CD14-positive monocyte (primary cell): ENCODE measurements around the gene CASP9. TPM values are rescaled to one million over a fixed set of nuclear protein-coding genes. Genes with fewer than 3 reads are reported as not detected.
A peak's percentile ranks its signal among the peaks of the same experiment; 100 is the strongest.

Experiments
- DNase-seq, 3 donors: peaks; one replicate each; pipeline ENCODE4 v3.0.0-alpha.2; 2011 to 2022
- H2AFZ ChIP-seq: 2 replicates; pipeline ENCODE4 v1.6.0; 2012; ENCODE audit warnings: mild to moderate bottlenecking, low read depth, low read length, inconsistent platforms; ENCODE audit not compliant: insufficient read depth, poor library complexity, severe bottlenecking
- H3K27ac ChIP-seq, 2 donors: 1 replicate in 1 of 2; 2 replicates in 1 of 2; pipeline ENCODE4 v1.5.1; 2012 to 2013; ENCODE audit warnings: low read length in 2 of 2, control low read depth in 1 of 2, inconsistent platforms in 1 of 2, low read depth in 1 of 2, mild to moderate bottlenecking in 1 of 2
- H3K27me3 ChIP-seq, 2 donors: one replicate each; pipeline versions ENCODE4 v1.6.0 to v1.6.1; 2011 to 2013; ENCODE audit warnings: low read length in 2 of 2; ENCODE audit not compliant: control insufficient read depth in 2 of 2, insufficient read depth in 2 of 2
- H3K36me3 ChIP-seq, 2 donors: replicated peaks in 1 of 2; 1 replicate in 1 of 2; 2 replicates in 1 of 2; pipeline versions ENCODE4 v1.5.1 to v1.6.1; 2012 to 2013; ENCODE audit warnings: low read length in 2 of 2, control low read depth in 1 of 2, inconsistent platforms in 1 of 2, mild to moderate bottlenecking in 1 of 2; ENCODE audit not compliant: insufficient read depth in 2 of 2, control insufficient read depth in 1 of 2
- H3K4me1 ChIP-seq, 2 donors: 1 replicate in 1 of 2; 2 replicates in 1 of 2; pipeline versions ENCODE4 v1.5.1 to v1.6.1; 2012 to 2013; ENCODE audit warnings: low read length in 2 of 2, control low read depth in 1 of 2, inconsistent platforms in 1 of 2, mild to moderate bottlenecking in 1 of 2, moderate library complexity in 1 of 2; ENCODE audit not compliant: insufficient read depth in 2 of 2, control insufficient read depth in 1 of 2
- H3K4me2 ChIP-seq: replicated peaks from 2 replicates; pipeline ENCODE3; 2012; ENCODE audit warnings: low read length, moderate library complexity, mild to moderate bottlenecking; ENCODE audit not compliant: poor library complexity, severe bottlenecking; ENCODE audit errors: extremely low read depth
- H3K4me3 ChIP-seq, 3 experiments: fragments of 200-600 bp in 1 of 3; sonication (generic) in 1 of 3; replicated peaks in 1 of 3; 1 replicate in 2 of 3; 2 replicates in 1 of 3; pipeline ENCODE4 v1.5.1; 2011 to 2013; ENCODE audit warnings: low read length in 3 of 3, mild to moderate bottlenecking in 3 of 3, control low read depth in 2 of 3, low read depth in 2 of 3, inconsistent platforms in 1 of 3, moderate library complexity in 1 of 3
- H3K79me2 ChIP-seq: 2 replicates; pipeline ENCODE4 v1.6.0; 2012; ENCODE audit warnings: mild to moderate bottlenecking, control low read depth, inconsistent platforms, low read length, moderate library complexity; ENCODE audit not compliant: insufficient read depth
- H3K9ac ChIP-seq: 2 replicates; pipeline ENCODE4 v1.6.0; 2017; ENCODE audit warnings: low read length, mild to moderate bottlenecking; ENCODE audit not compliant: insufficient read depth, poor library complexity, severe bottlenecking
- H3K9me3 ChIP-seq, 2 donors: replicated peaks in 1 of 2; 1 replicate in 1 of 2; 2 replicates in 1 of 2; pipeline versions ENCODE4 v1.5.1 to v1.6.1; 2012 to 2013; ENCODE audit warnings: low read length in 2 of 2, control low read depth in 1 of 2; ENCODE audit not compliant: control insufficient read depth in 1 of 2, insufficient read depth in 1 of 2
- H4K20me1 ChIP-seq: 2 replicates; pipeline ENCODE4 v1.6.0; 2012; ENCODE audit warnings: mild to moderate bottlenecking, low read length, control low read depth, moderate library complexity; ENCODE audit not compliant: insufficient read depth
- H3K27ac Mint-ChIP-seq, 7 donors: one replicate each; pipeline ENCODE4 v1.8.0; 2020; ENCODE audit warnings: mild to moderate bottlenecking in 7 of 7, mixed read lengths in 7 of 7, moderate library complexity in 6 of 7, inconsistent platforms in 2 of 7
- H3K27me3 Mint-ChIP-seq, 3 donors: one replicate each; pipeline ENCODE4 v1.8.0; 2021 to 2022; ENCODE audit warnings: low read depth in 3 of 3, mild to moderate bottlenecking in 3 of 3, mixed read lengths in 3 of 3, moderate library complexity in 3 of 3, inconsistent platforms in 1 of 3
- H3K36me3 Mint-ChIP-seq, 2 donors: one replicate each; pipeline ENCODE4 v1.8.0; 2020; ENCODE audit warnings: mixed read lengths in 2 of 2, inconsistent platforms in 1 of 2, mild to moderate bottlenecking in 1 of 2
- H3K4me1 Mint-ChIP-seq: one replicate; pipeline ENCODE4 v1.8.0; 2020; ENCODE audit warnings: mild to moderate bottlenecking, mixed read lengths
- H3K4me3 Mint-ChIP-seq, 2 donors: one replicate each; pipeline ENCODE4 v1.8.0; 2020; ENCODE audit warnings: mild to moderate bottlenecking in 2 of 2, mixed read lengths in 2 of 2, moderate library complexity in 1 of 2
- H3K9me3 Mint-ChIP-seq, 7 donors: one replicate each; pipeline ENCODE4 v1.8.0; 2020 to 2022; ENCODE audit warnings: mixed read lengths in 7 of 7, mild to moderate bottlenecking in 6 of 7, moderate library complexity in 6 of 7, inconsistent platforms in 2 of 7
- CTCF ChIP-seq: fragments of 200-600 bp; IDR thresholded peaks from one replicate; pipeline ENCODE4 v1.8.0; 2022; ENCODE audit warnings: antibody characterized with exemption, mild to moderate bottlenecking
- WGBS: methylation state at CpG from one replicate; pipeline ENCODE4 v1.1.5; 2013; ENCODE audit warnings: missing lambda C conversion rate; ENCODE audit not compliant: insufficient coverage; 5-methylcytosine and 5-hydroxymethylcytosine counted together
- intact Hi-C, 2 donors: fragments of 100-400 bp; cut with micrococcal nuclease; formaldehyde crosslinking; loops; one replicate each; pipeline versions ENCODE4 v1.15.0 to v1.15.1; 2023
- polyA plus RNA-seq, 3 donors: library from polyadenylated mRNA; depleted of rRNA in 1 of 3; unstranded in 2 of 3; stranded (reverse) in 1 of 3; fragments of 300-500 nt in 2 of 3; fragments of >200 nt in 1 of 3; fragmentation: Illumina TruSeq in 2 of 3; gene quantifications; 1 replicate in 2 of 3; 2 replicates in 1 of 3; pipeline ENCODE4 v1.2.3, GENCODE V29; 2012 to 2021
- small RNA-seq: library from RNA; depleted of rRNA; stranded (forward); fragments of <200 nt; gene quantifications from one replicate; pipeline ENCODE3, GENCODE V24; 2012; ENCODE audit warnings: low read depth; ENCODE audit not compliant: insufficient read length

CASP9 gene
- polyA plus RNA-seq, 3 donors: 15.1 to 21.5 (median 21.0) TPM

- peaks cover 2 to 24% (median 14%) of the 10 kb centered on the region in 3 donors for H3K27me3 Mint-ChIP-seq
- Histone ChIP-seq H3K4me3 (no peak overlapping the region), H3K4me1 (no peaks in the 10 kb centered on the region), H3K4me2 (no peak overlapping the region), H4K20me1 (no peaks in the 10 kb centered on the region), H3K27me3 (peaks cover 0 to 13% of the 10 kb centered on the region in 2 donors), H3K36me3 (no peaks in the 10 kb centered on the region), H2AFZ (no peak overlapping the region), H3K9me3 (no peaks in the 10 kb centered on the region), H3K9ac (no peak overlapping the region), H3K27ac (no peak overlapping the region), H3K79me2 (no peaks in the 10 kb centered on the region)
- H3K9me3 Mint-ChIP-seq: no peaks in the 10 kb centered on the region
- intact Hi-C loops: no loop called here
- TF ChIP-seq CTCF: no peak
- H3K36me3 Mint-ChIP-seq: no peaks in the 10 kb centered on the region
- no peaks in the 10 kb centered on the region for H3K4me1 Mint-ChIP-seq
- no peak overlapping the region for H3K4me3 Mint-ChIP-seq
- no peak for DNase-seq
- no peak overlapping the region for H3K27ac Mint-ChIP-seq
- 91% methylated on average over 4 of the region's 5 CpGs for WGBS
Observed at GRCh38 chr1:15442759-15443158, 81.3 kb downstream of the CASP9 start.

DNA sequence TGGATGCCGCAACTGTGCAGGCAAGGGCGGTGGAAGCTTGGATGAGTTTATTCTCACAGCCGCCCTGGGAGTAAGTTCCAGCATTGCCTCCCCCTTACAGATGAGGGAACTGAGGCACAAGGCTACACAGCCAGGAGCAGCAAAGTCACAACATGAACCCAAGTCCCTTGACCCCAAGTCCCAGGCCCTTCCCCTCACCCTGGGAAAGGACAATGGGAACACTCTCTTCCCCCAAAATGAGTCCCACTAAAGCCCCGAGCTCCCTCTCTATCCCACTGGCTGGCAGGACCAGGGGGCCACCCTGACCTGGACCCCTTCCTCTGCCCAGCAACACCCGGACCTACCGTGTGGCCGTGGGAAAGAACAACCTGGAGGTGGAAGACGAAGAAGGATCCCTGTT lies 81.9 kb downstream of the CASP9 start:
- peaks cover 0 to 13% of the 10 kb centered on the region in 2 donors for H3K27me3 ChIP-seq
- Mint-ChIP-seq H3K4me1 (no peaks in the 10 kb centered on the region), H3K9me3 (no peaks in the 10 kb centered on the region), H3K36me3 (no peaks in the 10 kb centered on the region), H3K27ac (no peak overlapping the region), H3K4me3 (peak overlapping the region in 1 of 2 donors; percentile 21), H3K27me3 (peaks cover 2 to 23% (median 13%) of the 10 kb centered on the region in 3 donors)
- no peak overlapping the region for H2AFZ ChIP-seq
- no peak overlapping the region for H3K4me3 ChIP-seq
- no peak overlapping the region for H3K9ac ChIP-seq
- no peaks in the 10 kb centered on the region for H3K9me3 ChIP-seq
- H3K4me2 ChIP-seq: no peak overlapping the region
- no peaks in the 10 kb centered on the region for H4K20me1 ChIP-seq
- no peak for DNase-seq
- no peak overlapping the region for H3K27ac ChIP-seq
- no peaks in the 10 kb centered on the region for H3K79me2 ChIP-seq
- TF ChIP-seq CTCF: no peak
- H3K36me3 ChIP-seq: no peaks in the 10 kb centered on the region
- no peaks in the 10 kb centered on the region for H3K4me1 ChIP-seq
- 91% methylated on average over 6 of the region's 8 CpGs for WGBS
- intact Hi-C loops: no loop called here

Small RNA genes within 50 kb of the gene (small RNA-seq; reads per million reads assigned to genes)
- gene SCARNA21B: 0.94 reads per million

Other genes with a start within 250 kb of the CASP9 start
- gene EFHD2, start 114.3 kb downstream of the CASP9 start, polyA plus RNA-seq: 100 to 1,000 TPM; 314 to 329 (median 323) TPM
- under 1 TPM in 1 of 3 donors, not detected in 2; 0.99 TPM for gene CTRC, start 85.8 kb downstream of the CASP9 start, polyA plus RNA-seq
- not detected for gene CELA2A, start 67.5 kb downstream of the CASP9 start, polyA plus RNA-seq
- gene CELA2B, start 48.1 kb downstream of the CASP9 start, polyA plus RNA-seq: not detected
- 1 to 10 TPM; 5.4 to 7.8 (median 6.3) TPM for gene DNAJC16, start 2.6 kb upstream of the CASP9 start, polyA plus RNA-seq
- not detected for gene AGMAT, start 60.8 kb upstream of the CASP9 start, polyA plus RNA-seq
- 1 to 10 TPM; 2.5 to 5.4 (median 3.2) TPM for gene DDI2, start 93.2 kb upstream of the CASP9 start, polyA plus RNA-seq
- gene PLEKHM2, start 160.1 kb upstream of the CASP9 start, polyA plus RNA-seq: 10 to 100 TPM in 1 of 3 donors, 1 to 10 TPM in 2; 4.0 to 79.3 (median 5.8) TPM
- 1 to 10 TPM in 1 of 3 donors, under 1 TPM in 2; 0.08 to 2.7 (median 0.61) TPM for gene SLC25A34, start 212.0 kb upstream of the CASP9 start, polyA plus RNA-seq
- not detected for gene TMEM82, start 218.3 kb upstream of the CASP9 start, polyA plus RNA-seq
- not detected for gene FBLIM1, start 234.6 kb upstream of the CASP9 start, polyA plus RNA-seq